OCI-LY7 (cell line): ENCODE results near the gene GPR153. TPM values are rescaled to one million over a fixed set of nuclear protein-coding genes. Genes with fewer than 3 reads are reported as not detected.

Source experiments
- BruUV-seq: library from RNA; stranded (reverse); fragments of 400-500 nt; replicated peaks from 2 replicates; lab custom pipeline; 2021; lab: Mats Ljungman, UMichigan
- CTCF ChIA-PET: fragments of 300-600 bp; sonication (Branson Sonifier 250); formaldehyde crosslinking; loops from one replicate; lab custom pipeline; 2022; ENCODE audit warnings: antibody characterized with exemption; ENCODE audit not compliant: unreplicated experiment; lab: Charles Lee
- POLR2A ChIA-PET: fragments of 300-600 bp; sonication (Branson Sonifier 250); formaldehyde crosslinking; loops from one replicate; lab custom pipeline; 2022; ENCODE audit warnings: antibody characterized with exemption; lab: Charles Lee
- DNase-seq: peaks from one replicate; pipeline ENCODE4 v3.0.0-alpha.2; 2015; ENCODE audit warnings: low spot score
- H2AFZ ChIP-seq: fragments of 200-600 bp; sonication (generic), shearing (Covaris generic); 2 replicates; pipeline ENCODE4 v1.6.1; 2014; ENCODE audit warnings: mild to moderate bottlenecking, antibody characterized with exemption, low read length, moderate library complexity
- H3K27ac ChIP-seq: fragments of 200-600 bp; sonication (generic); 2 replicates; pipeline ENCODE4 v1.5.1; 2014; ENCODE audit warnings: mixed run types, low read depth, mild to moderate bottlenecking, moderate library complexity, low read length, inconsistent platforms; ENCODE audit not compliant: poor library complexity, severe bottlenecking
- H3K36me3 ChIP-seq: fragments of 200-600 bp; sonication (generic); 2 replicates; pipeline ENCODE4 v1.6.1; 2014; ENCODE audit warnings: mild to moderate bottlenecking, antibody characterized with exemption, low read length, moderate library complexity, mixed read lengths; ENCODE audit not compliant: insufficient read depth
- H3K4me1 ChIP-seq: fragments of 200-600 bp; sonication (generic); 2 replicates; pipeline ENCODE4 v1.5.1; 2014; ENCODE audit warnings: mild to moderate bottlenecking, low read length; ENCODE audit not compliant: insufficient read depth, poor library complexity, severe bottlenecking
- H3K4me2 ChIP-seq: fragments of 200-600 bp; sonication (generic); 2 replicates; pipeline ENCODE4 v1.6.1; 2014; ENCODE audit warnings: mild to moderate bottlenecking, low read length
- H3K4me3 ChIP-seq: fragments of 200-600 bp; sonication (generic); 2 replicates; pipeline ENCODE4 v1.5.1; 2014; ENCODE audit warnings: mild to moderate bottlenecking, low read depth, low read length; ENCODE audit not compliant: poor library complexity, severe bottlenecking
- H3K79me2 ChIP-seq: fragments of 200-600 bp; sonication (generic); 2 replicates; pipeline ENCODE4 v1.6.1; 2016; ENCODE audit warnings: low read depth, mild to moderate bottlenecking, low read length, moderate library complexity, mixed read lengths; ENCODE audit not compliant: insufficient read depth
- H3K9me2 ChIP-seq: fragments of 200-600 bp; sonication (generic); 2 replicates; pipeline ENCODE4 v1.6.1; 2016; ENCODE audit warnings: mild to moderate bottlenecking, low read length, mixed read lengths; ENCODE audit not compliant: insufficient read depth
- H3K9me3 ChIP-seq: fragments of 200-600 bp; sonication (generic); 2 replicates; pipeline ENCODE4 v1.6.1; 2014; ENCODE audit warnings: mild to moderate bottlenecking, mixed run types, low read length, mixed read lengths
- H4K20me1 ChIP-seq: fragments of 200-600 bp; sonication (generic); 2 replicates; pipeline ENCODE4 v1.6.1; 2014; ENCODE audit warnings: mild to moderate bottlenecking, antibody characterized with exemption, low read length, moderate library complexity, mixed read lengths; ENCODE audit not compliant: insufficient read depth
- CTCF ChIP-seq: fragments of 200-600 bp; sonication (generic); conservative IDR thresholded peaks from 2 replicates; pipeline ENCODE4 v1.5.1; 2014; ENCODE audit warnings: mild to moderate bottlenecking, antibody characterized with exemption, low read length, moderate library complexity, mixed read lengths
- EZH2phosphoT487 ChIP-seq: fragments of 200-600 bp; sonication (generic); IDR thresholded peaks from 2 replicates; pipeline ENCODE4 v1.6.1; 2018; ENCODE audit warnings: low read depth, borderline replicate concordance, mild to moderate bottlenecking, mixed run types, antibody characterized with exemption, low read length, moderate library complexity, mixed read lengths
- intact Hi-C: fragments of 100-400 bp; cut with micrococcal nuclease; formaldehyde crosslinking; loops from one replicate; pipeline ENCODE4 v1.10.0; 2022; ENCODE audit not compliant: unreplicated experiment
- total RNA-seq, 2 experiments: library from RNA; depleted of rRNA in 1 of 2; stranded (reverse); fragments of >200 nt in 1 of 2; shearing (Covaris generic) in 1 of 2; gene quantifications; 2 replicates each; pipeline ENCODE4 v1.2.3, GENCODE V29; 2014 to 2022

Gene GPR153
- total RNA-seq, 2 experiments from 2014 or later: not detected

GRCh38 chr1:6244401-6245049 is 16.4 kb downstream of the GPR153 start:
- TF ChIP-seq CTCF: no peak
- no peak for TF ChIP-seq EZH2phosphoT487
- ChIA-PET POLR2A (interaction anchor here (0.7 kb wide), 1 partner anchor 130 kb away, joined by 4 read pairs; no protein-coding TSS in a partner anchor), CTCF (interaction anchor here (0.6 kb wide), 1 partner anchor 195 kb away, joined by 3 read pairs; no protein-coding TSS in a partner anchor)
- BruUV-seq: no TSS peak
- no peaks in the 10 kb centered on the region for H3K4me1 ChIP-seq
- H3K4me3 ChIP-seq: no peak overlapping the region
- H3K27ac ChIP-seq: no peak overlapping the region
- H3K9me2 ChIP-seq: no peaks in the 10 kb centered on the region
- H3K36me3 ChIP-seq: no peaks in the 10 kb centered on the region
- DNase-seq: no peak
- H3K4me2 ChIP-seq: no peak overlapping the region
- no peaks in the 10 kb centered on the region for H4K20me1 ChIP-seq
- no peak overlapping the region for H2AFZ ChIP-seq
- H3K79me2 ChIP-seq: no peaks in the 10 kb centered on the region
- intact Hi-C loops: loop anchor here (5.0 to 10.0 kb wide), 3 partner anchors 113 to 190 kb away; no protein-coding TSS in a partner anchor
- H3K9me3 ChIP-seq: no peaks in the 10 kb centered on the region

GRCh38 chr1:6243993-6244392 is 16.9 kb downstream of the GPR153 start, which contains the start of gene HES3:
Gene HES3, plus strand, starts transcription at chr1:6244179. Its CDS starts 187 bp downstream, at chr1:6244366.
- CTCF ChIA-PET: no interaction called here
- intact Hi-C loops: loop anchor here (10.0 kb wide), 2 partner anchors 139 to 191 kb away; no protein-coding TSS in a partner anchor
- TF ChIP-seq EZH2phosphoT487: no peak
- no peak for TF ChIP-seq CTCF

More at GRCh38 chr1:6243993-6244392, 16.9 kb downstream of the GPR153 start, which contains the start of gene HES3:
- no peaks in the 10 kb centered on the region for H3K36me3 ChIP-seq
- BruUV-seq: no TSS peak
- H3K9me3 ChIP-seq: no peaks in the 10 kb centered on the region
- no peaks in the 10 kb centered on the region for H3K9me2 ChIP-seq
- H3K4me2 ChIP-seq: no peak within 1 kb of the TSS
- no peak within 1 kb of the TSS for H3K27ac ChIP-seq
- H3K4me3 ChIP-seq: no peak within 1 kb of the TSS
- H2AFZ ChIP-seq: no peak within 1 kb of the TSS
- no peak for DNase-seq
- no peaks in the 10 kb centered on the region for H3K4me1 ChIP-seq
- H4K20me1 ChIP-seq: no peaks in the 10 kb centered on the region
- POLR2A ChIA-PET: interaction anchor here (0.7 kb wide), 1 partner anchor 130 kb away, joined by 4 read pairs; no protein-coding TSS in a partner anchor
- H3K79me2 ChIP-seq: no peaks in the 10 kb centered on the region
